GM12874 (cell line): ENCODE data around the gene CEP70.

Experiments used
- CTCF ChIP-seq: IDR thresholded peaks from 2 replicates; pipeline ENCODE4 v1.5.1; 2011; ENCODE audit warnings: low read depth, mild to moderate bottlenecking, control low read depth, low read length, moderate library complexity; ENCODE audit not compliant: insufficient read depth

Gene CEP70

DNA sequence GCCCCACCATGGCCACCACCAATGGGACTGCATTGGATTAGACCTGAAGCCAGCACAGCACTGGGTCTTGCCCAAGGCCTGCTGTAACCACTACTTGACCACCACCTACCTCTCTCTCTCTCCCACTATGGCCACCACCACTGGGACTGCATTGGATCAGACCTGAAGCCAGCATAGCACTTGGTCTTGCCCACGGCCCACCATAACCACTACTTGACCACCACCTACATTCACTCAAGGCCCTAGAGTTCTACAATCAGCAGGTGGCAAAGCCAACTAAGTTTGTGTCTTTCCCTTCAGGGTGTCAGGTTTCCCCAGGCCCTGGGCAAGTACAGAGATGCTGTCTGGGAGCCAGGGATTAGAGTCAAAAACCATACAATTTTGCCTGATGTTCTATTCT, 102.1 kb downstream of the CEP70 start:
- TF ChIP-seq CTCF = no peak

DNA sequence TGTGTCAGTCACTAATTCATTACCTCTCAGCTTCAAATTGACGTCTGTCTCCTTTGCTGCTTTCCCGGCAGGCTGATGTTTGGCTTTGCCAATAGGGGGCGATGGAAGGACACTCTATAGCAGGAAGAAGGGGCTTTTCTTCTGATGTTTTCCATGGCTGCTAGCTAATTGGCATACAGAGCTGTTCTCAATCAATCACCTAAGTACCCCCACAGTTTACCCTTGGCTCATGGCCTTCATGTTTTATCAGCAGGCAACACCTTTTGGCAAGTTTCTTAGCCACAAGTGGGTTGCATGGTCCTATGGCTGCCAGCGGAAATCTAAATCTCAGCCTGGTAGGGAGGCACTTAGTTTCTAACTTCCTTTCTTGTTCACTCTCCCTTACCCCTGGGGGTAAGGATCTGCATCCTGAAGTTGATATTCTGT, 114.6 kb downstream of the CEP70 start:
- TF ChIP-seq CTCF = peak; percentile 79

DNA sequence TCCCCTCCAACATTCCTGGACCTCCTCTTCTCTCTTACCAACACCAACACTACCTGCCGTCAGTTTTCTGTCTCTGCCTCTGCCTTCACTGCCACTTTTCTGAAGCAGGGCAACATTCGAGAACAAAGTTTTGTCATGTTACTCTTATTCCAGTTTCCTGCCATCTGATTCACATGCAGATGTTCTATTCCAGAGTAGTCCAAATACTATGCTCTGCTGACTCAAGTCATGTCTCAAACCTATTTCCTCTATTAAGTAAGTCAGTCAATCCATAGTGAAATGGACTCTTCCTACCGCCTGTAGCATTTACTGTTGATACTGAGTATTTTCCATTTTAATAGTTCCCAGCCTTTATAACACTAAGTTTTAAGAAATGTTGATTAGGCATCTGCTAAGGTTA, 116.3 kb downstream of the CEP70 start:
- TF ChIP-seq CTCF = no peak

- no peak for TF ChIP-seq CTCF
Observed at GRCh38 chr3:138477120-138477519, 116.9 kb downstream of the CEP70 start.

- TF ChIP-seq CTCF = no peak
Observed at GRCh38 chr3:138476526-138476925, 117.5 kb downstream of the CEP70 start.

GRCh38 chr3:138474163-138474562, 119.9 kb downstream of the CEP70 start:
- no peak for TF ChIP-seq CTCF

- no peak for TF ChIP-seq CTCF
Observed at GRCh38 chr3:138473391-138473790, 120.7 kb downstream of the CEP70 start.
